GM12872 (cell line): ENCODE data around the gene VEGFA.

Experiments used
- TF ChIP-seq, protein P1 (sequence below): IDR thresholded peaks from 3 replicates; pipeline ENCODE4 v1.5.1; 2011; ENCODE audit warnings: low read depth, mild to moderate bottlenecking, low read length, moderate library complexity; ENCODE audit not compliant: insufficient read depth

VEGFA gene

DNA sequence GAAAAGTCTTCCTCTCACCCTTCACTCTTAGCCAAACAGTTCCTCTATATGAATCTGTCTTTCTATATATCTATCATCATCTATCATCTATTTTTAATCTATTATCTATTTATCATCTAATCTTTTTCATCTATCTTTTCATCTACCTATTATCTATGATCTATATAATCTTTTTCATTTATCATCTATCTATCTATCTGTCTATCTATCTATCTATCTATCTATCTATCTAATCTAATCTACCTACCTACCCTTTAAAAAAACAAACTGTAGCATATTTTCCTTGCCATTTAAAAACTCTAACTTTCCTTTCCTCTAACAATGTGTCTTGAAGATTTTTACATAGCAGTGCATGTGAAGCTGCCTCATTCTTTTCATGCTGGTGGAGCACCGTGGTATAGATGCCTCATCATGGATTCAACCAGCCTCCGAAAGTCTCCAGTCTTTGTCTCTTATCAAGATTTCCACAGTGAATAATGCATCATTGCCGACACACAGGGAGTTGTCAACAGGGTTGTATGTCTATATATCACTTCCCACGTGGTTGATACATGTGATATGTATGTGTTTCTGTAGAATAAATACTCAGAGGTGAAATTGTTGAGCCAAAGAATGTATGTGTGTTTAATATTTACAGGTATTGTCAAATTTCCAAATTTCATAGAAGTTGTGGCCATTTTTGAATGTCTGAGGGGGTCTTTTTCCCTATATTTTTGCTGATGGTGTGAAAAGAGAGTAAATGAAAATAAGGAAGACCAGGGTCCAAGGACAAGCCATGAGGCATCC, 51.3 kb downstream of the VEGFA start:
- TF ChIP-seq, protein P1, sequence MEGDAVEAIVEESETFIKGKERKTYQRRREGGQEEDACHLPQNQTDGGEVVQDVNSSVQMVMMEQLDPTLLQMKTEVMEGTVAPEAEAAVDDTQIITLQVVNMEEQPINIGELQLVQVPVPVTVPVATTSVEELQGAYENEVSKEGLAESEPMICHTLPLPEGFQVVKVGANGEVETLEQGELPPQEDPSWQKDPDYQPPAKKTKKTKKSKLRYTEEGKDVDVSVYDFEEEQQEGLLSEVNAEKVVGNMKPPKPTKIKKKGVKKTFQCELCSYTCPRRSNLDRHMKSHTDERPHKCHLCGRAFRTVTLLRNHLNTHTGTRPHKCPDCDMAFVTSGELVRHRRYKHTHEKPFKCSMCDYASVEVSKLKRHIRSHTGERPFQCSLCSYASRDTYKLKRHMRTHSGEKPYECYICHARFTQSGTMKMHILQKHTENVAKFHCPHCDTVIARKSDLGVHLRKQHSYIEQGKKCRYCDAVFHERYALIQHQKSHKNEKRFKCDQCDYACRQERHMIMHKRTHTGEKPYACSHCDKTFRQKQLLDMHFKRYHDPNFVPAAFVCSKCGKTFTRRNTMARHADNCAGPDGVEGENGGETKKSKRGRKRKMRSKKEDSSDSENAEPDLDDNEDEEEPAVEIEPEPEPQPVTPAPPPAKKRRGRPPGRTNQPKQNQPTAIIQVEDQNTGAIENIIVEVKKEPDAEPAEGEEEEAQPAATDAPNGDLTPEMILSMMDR, result no peak

DNA sequence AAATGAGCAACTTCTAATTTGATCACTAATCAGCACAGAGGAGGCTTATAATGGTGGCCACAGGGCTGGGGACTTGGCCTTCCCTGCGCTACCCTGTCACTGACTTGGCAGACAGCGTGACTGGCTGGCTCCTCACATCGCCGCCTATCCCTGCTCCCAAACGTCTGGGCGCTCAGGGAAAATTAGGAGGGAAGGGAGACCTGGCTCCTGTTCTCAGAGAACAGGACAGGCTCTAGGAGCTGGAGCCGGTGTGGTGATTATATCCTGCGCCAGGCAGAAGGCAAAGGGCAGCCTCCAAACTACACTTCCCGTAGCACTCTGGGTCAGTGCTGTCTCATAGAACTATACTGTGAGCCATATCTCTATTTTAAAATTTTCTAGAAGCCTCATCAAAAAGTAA, 53.4 kb downstream of the VEGFA start:
- TF ChIP-seq, protein P1, result no peak

DNA sequence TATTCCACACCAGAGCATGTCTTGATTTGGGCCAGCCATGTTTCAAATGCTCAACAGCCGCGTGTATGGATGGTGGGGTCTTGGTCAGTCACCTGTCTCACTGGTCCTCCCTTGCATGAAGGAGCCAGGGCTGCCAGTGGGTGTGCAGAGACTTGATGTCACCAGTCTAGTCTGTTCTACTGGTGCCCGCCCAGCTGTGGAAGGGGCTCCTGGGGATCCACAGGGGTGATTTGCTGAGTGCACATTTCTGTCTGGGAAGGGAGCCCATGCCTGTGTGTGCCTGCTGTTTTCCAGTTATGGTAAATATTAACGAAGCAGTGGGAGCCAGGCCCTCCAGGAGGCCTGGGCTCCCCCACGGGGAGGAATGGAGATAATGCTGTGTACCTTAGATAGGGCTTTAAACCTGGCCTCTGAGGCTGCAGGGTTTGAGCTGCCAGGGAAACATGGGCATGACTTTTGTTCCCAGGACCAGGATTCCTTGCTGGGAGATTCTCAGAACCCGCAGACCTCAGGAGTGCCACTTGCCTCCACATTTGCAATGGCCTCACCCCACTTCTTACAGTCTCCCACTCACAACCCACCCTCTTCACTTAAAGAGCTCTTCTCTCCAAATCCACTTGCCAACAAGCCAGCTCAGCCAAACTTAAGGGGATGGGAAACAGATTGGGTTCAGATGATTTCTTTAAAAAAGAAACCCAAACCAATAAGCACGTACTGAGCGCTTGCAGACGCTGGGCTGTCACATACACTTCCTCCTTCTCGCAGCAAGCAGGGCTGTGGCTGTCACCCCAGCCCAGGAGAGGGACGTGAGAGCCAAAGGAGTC, 54.1 kb downstream of the VEGFA start:
- TF ChIP-seq, protein P1, result no peak

DNA sequence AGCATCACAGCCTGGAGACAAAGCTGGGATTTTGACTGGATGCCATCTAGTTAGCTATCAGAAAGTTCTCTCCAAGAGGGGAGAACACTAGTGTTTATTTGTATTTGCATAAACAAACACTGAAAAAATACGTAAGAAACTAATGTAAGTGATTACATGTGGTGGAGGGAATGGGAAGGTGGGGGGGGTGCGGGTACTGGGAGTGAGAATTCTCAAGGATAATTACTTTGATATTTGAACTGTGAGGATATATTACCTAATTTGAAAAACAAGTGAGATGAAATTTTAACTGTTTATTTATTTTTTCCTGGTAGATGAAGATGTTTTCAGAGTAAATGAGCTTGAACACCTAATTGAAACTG, 54.7 kb downstream of the VEGFA start:
- TF ChIP-seq, protein P1, result no peak

DNA sequence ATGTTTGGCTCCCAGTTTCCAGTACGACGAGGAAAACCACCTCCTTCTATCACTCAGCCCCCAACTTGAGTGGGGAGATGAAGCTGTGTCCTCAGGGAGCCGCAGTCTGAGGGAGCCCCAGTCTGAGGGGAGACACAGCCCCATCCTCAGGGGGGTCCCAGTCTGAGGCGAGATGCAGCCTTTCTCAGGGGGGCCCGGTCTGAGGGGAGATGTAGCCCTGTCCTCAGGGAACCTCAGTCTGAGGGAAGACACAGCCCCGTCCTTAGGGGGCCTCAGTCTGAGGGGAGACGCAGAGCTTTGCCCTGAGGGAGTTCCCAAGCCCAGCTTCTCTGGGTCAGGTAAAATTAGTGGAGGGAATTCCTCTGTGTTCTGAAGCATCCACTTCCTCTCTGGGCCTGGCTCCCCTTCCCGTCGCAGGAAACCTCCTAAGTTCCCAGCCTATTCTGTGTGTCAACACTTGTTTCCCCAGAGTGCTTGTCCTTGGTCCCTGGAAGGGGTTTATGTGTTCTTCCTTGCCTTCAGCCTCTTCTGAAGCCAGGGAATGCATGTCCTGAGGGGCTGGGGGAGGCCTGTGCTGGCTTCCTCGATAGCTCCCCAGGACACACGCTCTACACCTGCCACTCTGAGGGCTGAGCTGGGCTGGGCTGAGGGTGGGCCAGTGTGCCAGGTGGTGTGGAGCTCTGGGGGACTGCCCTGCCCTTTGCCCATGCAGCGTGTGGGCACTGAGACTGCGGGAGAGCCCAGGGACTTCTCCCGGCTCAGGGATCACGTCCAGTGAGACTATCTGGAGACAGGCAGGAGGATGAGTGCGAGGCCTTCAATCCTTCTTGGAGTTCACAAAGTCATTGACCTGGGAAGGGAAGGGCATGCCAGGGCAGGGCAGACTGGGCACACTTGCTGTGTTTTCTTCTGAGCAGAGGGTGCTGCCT, 55.4 kb downstream of the VEGFA start:
- TF ChIP-seq, protein P1, result no peak

DNA sequence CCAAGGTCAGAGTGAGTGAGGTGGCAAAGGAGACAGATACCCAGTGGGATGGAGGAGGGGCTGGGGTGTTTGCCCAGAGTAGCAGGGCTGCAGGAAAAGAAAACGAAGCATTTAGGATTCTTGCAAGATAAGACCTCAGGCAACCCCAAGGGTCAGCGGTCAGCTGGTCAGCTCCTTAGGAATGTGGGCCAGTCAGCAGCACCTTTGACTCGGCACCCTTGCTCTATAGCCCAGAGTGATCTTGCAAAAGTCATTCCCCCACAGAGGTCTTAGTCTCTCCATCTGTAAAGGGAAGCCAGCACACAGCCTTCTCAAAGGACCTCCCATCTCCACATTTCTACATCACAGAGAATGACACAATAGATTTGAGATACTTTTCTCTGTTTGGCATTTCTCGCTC, 56.7 kb downstream of the VEGFA start:
- TF ChIP-seq, protein P1, result no peak

DNA sequence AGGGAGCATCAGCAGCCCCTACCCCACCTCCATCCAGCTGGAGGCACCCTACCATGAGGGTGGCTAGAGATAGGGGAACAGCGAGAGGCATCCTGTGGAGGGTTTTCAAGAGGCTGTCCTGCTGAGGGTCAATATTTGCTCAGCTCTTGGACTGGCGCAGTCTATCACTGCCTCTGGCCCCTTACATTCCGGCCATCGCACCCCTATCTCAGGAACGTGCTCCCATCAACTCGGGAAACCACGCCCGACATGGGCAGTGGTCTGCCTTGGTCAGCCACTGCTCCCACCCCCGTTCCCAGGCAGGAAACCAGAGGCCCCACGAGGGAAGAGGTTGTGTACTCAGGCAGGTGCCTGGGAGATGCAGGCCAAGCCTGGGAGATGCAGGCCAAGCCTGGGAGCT, 57.9 kb downstream of the VEGFA start:
- TF ChIP-seq, protein P1, result no peak
